GM19455 (cell line): ENCODE data around the gene AHR.

ENCODE experiments used
- ATAC-seq: cut with Tn5 transposase; IDR thresholded peaks from one replicate; pipeline ENCODE4 v1.9.1; 2021; ENCODE audit not compliant: unreplicated experiment

Gene AHR

DNA sequence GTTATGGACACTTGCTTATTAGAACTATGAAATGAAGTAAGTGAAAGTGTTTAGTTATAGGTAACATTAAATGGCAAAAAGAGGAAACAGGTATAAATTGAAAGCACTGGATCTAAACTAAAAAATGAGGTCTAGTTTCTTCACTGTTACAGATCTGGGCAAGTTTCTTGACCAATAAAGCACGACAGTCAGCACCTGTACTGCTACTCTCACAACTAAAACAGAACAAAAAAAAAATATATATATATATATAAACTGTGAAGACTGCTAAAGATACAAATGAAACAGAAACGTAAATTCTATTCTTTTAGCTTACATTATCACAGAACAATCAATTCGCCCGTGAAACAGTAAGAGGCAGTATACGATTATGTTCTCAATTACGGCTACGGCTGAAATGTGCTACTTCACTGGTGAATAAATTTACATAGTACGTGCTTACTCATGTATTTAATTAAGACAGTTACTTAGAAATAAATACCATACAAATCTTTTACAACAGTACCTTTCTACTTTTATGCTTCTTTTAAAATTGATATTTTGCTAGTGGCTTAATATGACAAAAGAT is 4.2 kb downstream of the AHR start:
- ATAC-seq: peak; percentile 31

DNA sequence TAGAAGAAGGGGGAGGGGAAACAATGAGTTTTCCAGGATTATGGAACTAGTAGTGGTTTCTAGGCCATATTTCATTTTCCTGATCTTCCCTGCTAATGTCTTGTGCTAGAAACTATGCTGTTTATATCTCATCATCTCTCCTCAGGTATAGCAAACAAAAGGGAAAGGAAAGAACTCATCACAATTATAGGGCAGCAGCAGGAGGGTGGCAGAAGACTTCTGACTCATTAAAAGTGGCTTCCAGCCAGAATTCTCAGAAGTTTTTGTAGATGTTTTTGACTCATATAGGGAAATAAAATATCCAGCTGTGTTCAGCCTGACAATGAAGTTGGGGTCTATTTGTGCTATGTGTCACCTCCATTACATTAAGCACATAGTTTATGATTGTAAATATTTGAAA is 6.5 kb downstream of the AHR start:
- ATAC-seq: no peak

DNA sequence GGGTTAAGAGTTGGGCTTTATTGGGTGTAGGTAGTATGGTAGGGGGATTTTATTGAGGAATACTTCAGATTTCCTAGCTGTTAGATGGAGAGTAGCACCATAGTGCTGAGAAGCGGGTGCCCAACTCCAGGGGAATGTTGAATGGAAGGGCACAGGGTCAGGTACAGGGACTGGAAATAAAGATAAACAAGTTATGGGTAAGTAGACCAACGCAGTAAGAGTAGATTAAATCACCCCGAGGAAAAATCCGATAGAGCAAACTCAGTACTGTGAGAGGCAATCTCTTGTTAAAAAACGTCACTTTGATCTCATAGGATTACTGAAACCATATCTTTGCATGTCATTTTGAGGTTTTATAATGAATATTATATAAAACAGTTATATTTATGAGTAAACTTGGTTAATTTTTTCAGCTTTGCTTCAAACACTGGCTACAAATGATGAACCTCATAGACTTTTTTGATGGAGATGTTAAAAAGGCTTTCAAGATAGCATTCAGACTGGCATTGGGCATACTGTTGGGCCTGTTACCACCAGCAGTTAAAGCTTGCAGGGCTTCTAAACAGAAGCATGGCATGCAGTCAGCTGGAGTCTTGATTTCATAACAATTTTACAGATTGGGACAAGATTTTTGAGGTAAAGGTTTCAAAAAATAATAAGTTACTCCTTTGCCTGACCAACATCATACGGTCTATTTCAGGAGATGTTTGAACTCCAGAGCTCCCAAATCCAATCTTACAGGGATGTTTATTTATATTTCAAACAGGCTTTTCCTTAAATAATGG is 7.1 kb downstream of the AHR start:
- ATAC-seq: no peak

DNA sequence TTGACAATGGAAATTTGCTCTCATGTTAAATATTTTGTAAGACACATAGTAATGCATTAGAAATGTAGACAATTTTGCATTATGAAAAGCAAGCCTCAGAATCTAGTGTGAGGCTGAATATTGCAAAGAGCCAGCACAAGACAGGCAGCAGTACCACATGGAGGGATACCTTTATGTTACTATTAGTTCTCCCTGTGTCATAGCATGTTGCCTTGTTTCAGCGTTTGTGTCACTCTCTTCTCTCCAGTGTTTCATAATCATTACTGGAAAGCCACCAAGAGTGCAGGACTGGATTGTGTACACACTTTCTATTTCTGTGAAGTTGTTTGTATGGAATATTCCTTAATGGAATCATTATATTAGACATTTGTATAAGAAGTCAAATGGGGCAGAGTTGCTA is 8.5 kb downstream of the AHR start:
- no peak for ATAC-seq

DNA sequence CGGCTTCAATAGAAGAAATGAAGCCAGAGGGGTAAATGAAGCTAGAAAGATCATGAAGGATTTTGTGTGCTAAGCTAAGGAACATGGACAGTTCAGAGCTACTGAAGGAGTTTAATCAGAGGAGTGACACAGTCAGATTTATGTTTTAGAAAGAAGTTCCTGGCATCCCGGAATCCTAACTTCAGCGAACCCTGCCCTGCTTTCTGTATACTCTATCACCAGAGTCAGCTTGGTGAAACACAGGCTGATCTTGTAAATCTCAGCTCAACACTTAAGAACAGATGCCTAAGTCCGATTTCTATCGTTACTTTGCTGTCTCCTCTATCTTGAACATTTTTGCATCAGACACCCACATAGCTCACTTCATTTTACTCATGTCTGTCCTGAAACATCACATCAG is 9.1 kb downstream of the AHR start:
- no peak for ATAC-seq

DNA sequence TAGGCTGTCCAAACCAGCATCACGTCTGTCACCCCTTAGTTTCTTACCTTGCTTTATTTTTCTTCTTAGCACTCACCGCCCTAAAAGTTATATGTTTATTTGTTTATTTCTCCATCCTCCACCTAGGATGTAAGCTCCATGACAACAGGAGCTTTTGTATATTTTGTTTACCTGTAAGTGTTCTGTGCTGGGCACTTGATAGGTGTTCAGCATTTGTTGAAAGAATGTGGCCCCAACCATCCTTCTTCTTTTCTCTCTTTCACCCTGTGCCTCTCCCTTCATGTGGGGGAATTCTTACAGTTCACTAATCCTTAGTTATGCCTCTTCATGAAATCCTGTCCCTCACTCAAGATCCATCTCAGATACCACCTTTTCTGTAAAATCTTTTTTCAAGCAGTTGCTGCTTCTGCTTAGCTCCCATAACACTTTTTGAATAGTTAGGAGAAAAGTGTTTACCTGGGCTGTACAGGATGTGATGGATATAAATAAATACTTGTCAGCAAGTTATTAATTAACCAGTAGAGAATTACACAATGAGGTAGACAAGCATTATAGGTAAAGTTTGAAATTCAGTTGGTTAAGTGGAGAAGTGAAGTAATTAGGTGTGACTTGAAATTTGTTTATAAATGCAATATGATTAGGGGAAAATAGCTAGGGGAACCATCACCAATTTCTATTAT is 9.7 kb downstream of the AHR start:
- no peak for ATAC-seq

DNA sequence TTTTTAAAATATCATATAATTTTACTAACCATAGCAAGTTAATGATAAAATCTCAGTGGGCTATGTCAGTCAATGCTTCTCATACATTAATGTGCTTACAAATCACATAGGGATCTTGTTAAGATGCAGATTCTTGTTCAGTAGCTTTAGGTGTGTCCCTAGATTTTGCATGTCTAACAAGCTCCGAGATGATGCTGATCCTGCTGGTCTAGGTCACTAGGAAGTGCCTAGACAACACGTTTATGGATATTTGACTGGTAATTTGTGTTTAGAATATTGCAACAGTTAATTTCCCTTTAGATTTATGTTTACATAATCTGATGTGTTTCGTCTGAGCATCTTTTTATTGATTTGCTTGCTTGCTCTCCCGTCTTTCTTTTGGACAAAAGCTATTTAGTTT is 12.7 kb downstream of the AHR start:
- ATAC-seq: no peak

DNA sequence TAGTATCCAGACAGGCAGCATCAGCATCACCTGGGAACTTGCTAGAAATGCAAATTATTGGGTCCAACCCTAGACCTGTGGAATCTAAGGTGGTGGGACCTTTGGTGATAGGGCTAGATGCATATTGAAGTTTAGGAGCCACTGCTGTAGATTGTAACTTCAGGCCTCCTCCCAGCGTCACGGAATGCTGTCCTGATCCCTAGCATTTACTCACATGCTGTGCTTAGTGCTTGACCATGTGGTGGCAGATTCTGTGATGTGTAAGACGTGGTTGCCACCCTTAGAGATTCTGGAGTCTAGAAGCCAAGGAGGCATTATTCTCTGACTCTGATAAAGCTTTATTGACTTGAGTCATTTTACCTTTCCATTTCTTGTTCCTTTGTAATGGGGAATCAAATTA is 13.5 kb downstream of the AHR start:
- no peak for ATAC-seq

DNA sequence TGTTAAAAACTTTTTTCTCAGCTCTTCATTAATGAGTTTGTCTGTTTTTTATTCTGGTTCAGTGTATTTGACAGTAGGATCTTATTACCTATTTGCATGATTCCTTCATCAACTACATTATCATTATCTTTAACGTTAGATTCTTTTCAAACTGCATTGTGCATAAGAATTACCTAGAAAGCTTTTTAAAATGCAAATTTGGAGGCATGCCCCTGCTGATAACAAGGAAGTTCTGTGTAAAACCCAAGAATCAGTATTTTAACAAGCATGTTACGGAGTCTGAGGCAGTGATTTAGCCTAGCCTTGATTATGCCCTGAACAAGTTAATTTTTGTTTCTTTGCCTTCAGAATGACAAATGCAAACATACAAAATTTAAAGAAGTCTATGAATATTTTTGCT is 14.2 kb downstream of the AHR start:
- ATAC-seq: no peak

DNA sequence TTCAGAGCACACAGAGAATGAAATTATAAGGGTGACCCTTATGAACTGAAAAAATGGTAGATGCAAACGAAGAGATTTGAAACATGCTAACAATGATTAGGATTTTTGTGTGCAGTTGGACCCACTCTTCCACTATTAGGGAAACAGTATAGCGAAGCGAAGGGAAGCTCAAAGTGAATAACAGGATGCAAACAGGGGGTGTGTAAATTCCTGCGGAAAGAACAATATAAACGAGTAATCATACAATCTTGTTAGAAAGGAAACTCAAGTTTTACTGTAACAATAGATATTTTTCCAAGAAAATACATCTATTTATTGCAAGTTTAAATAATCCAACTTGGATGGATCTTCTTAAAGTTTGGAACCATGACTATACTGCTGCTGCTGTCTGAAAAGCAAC is 14.7 kb downstream of the AHR start:
- ATAC-seq: no peak

DNA sequence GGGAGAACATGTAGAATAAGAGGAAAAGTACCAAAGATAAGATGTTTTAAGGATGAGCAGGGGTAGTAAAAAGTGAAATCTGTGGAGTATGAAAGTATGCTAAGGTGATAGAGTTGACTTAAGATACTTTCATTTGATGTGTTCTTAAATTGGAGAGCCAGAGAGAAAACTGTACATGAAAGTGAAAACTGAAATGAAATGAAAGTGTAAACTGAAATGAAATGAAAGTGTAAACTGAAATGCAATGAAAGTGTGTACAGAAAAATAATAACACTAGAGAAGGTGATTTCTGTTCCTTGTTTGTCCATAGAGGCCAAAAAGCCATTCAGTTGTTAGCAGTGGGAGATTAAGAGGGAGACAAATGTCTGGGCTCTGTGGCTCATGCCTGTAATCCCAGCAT is 17.5 kb downstream of the AHR start:
- no peak for ATAC-seq

DNA sequence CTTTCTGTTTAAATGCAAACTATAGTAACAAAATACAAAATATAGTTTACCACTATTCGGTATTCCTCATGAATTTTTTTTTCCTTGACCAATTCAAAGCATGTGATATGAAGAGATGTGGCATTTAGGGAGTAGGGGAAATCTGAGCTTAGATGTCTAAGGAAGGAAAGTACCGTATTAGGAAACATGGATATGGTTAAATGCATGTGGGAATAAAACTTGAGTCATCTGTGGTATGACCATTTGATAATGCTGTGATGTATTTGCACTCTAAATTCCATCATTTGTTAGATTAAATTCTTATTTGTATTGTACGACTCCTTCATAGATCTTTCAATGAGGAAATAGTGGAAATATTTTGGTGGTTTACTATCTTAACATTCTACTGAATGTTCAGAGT is 19.7 kb downstream of the AHR start:
- ATAC-seq: no peak

DNA sequence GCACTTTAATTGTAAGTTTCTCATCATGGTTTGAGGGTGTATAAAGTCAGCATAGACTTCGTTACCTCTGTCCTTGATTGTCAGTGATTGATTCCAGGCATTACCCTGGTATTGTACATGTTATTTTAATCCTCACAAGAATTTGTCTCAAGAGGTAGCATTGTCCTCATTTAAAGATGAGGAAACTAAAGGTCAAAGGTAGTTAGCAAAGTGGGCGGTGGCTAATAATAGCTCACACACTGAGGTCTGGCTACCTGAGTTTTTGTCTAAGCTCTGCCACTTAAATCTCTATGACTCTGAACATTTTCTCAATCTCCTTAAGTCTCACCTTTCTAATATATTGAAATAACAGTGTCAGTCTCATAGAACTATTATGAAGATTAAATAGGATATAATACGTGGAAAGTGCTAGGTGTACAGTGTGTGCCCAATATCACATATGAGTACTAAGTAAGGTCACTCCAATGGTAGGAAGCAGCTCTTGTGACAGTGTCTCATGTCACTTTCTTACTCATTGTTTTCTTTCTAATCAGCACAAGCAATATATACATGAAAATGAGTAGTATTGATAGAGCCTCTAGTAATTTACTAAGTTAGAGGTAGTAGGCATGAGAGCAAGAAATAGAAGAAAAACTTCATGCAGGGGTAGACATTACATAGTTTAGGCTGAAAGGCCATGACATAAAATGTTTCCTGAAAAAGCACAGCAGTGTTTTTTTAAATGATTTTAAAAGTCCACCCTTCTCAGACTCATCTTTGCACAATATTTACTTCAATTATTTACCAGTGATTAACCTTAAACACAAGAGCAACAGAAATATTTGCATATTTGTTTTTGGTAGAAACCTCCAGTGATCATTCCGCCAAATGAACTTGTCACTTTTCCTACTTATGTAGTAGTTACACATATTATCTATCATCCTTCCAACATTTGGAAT is 21.0 kb downstream of the AHR start:
- ATAC-seq: no peak

DNA sequence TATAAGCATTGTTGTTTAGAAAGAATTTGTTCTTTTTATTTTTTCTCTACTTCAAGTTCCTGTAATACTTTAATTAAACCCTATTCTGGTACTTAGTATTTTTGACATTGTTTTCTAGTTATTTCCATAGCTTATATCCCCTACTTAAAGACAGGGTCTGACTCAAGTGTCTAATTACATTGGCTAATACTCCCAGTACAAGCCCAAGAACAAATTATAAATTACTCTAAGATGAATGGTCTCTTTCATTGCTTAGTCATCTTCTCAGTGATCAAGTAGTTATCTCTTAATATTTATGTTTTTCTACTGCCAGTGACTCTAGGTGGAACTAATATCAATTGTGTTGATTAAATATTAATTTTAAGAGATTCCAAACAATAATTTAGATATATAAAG is 21.6 kb downstream of the AHR start:
- ATAC-seq: no peak

DNA sequence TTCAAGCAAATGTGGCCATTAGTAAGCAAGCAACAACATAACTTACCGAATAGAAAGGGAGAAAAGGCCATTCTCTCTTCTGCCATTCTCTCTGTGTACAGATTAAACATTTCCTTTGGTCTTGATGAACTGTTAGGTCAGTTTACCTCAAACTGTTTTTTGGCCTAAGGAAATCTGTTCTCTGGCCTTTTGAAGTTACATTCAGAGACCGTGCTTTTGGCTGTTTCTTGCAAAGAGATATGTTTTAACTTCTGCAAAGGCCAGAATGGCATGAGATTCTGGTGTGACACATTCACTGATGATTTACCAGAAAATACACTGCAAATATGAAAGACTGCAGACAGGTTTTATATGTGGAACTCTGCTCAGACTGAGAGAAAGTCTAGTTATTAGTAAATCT is 22.2 kb downstream of the AHR start:
- ATAC-seq: no peak

DNA sequence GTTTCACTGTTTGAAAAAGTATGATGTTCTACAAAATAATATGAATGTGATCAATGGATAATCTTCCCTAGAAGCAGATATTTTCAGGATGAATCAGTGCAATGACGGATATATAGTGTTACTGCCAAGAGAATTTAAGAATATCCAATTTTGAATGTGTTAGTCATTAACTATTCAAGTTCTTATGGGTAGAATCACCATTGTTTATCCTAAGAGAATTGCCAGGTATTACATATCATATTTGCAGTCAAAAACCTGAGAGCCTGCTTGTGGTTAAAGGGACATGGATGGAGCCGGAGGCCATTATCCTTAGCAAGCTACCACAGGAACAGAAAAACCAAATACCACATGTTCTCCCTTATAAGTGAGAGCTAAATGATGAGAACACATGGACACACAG is 26.9 kb downstream of the AHR start:
- ATAC-seq: no peak

DNA sequence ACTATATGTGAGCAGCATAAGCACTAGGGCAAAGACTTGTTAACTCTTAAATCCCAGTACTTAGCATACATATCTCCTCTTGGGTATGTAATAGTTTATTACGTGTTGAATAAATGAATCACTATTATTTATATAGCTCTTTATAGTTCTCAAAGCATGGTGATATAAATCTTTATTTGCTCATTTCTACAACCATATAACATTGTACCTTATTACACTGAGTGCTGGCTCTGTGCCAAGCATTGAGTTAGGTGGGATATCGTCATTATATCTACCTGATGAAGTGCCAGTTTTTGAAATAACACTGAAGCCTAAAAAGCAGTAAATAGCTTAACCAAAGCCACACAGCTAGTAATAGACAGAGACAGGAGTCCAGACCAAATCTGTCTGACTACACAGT is 27.9 kb downstream of the AHR start:
- no peak for ATAC-seq

DNA sequence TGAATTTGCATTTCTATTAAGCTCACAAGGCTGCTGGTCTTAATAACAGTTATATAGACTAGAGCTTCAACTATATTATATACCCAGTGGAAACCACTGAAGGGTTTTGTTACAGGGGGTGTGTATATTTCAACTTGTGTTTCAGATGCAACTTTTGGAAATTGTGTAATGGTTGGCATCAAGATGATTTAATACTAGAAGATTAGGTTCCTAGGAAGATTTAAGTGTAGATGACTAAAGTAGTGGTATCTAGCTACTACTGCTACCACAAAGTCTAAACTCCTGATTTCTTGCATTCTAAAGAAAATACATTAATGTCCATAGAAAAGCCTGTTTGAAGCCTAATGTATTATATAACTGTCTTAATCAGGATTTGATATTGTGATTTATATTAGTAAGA is 30.2 kb downstream of the AHR start:
- no peak for ATAC-seq

DNA sequence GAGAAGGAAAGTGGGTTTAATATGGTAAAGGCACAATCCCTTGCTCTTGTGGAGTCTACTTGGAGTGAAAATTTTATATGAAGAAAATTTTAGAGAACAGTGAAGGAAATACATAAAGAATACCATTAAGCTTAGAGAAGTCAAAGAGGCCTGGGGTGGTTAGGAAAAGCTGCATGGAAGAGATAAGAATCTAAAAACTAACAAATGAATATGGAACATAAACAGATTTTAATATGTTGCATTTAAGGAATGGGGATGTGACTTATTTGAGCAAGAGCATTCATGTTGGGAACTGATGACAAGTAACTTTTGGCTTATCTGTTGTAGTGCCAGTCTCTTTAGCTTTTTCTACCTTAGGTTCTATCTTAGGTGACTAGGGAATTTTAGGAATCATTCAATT is 31.0 kb downstream of the AHR start:
- no peak for ATAC-seq

DNA sequence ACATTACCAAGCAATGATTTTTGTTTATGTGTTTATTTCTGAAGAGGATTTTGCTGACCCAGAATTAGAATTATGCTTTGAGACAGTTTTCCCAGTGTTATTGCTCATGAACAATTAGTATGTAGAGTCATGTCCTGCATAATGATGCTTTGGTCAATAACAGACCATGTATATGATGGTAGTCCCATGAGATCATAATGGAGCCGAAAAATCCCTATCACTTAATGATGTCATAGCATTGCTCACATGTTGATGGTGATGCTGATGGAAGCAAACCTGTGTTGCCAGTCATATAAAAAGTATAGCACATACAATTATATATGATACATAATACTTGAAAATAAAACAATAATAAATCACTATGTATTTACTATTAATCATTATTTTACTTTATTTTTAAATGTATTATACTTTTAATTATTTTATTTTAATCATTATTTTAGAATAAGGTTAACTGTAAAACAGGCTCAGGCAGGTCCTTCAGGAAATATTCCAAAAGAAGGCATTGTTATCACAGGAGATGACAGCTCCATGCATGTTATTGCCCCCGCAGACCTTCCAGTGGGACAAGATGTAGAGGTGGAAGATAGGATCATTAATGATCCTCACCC is 33.5 kb downstream of the AHR start:
- ATAC-seq: no peak

DNA sequence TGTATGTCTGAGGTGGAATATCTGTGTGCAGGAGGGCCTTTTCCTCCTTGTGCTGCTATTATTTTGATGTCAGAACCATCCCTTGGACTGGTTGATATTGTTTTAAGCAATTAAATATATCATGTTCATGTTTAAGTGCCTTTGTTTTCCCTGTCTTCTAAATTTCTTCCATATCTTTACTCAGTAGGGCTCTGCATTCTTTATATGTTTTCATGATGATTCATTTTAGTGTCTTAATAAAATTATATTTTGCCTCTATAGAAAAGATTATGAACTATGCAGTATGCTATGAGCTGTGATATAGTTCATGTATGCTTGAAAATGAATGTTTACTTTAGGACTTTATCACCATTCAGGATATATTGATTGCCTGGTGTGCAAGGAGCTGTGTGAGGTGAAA is 34.8 kb downstream of the AHR start:
- ATAC-seq: no peak
